ACC112 (cell line): ENCODE data around the gene R3HDM2.

Experiments
- H2AFZ ChIP-seq: fragments of 200-600 bp; sonication (generic); one replicate; pipeline ENCODE4 v1.6.0; 2017; ENCODE audit warnings: antibody characterized with exemption, low read length; ENCODE audit not compliant: unreplicated experiment
- H3K27ac ChIP-seq: fragments of 200-600 bp; sonication (generic); 2 replicates; pipeline ENCODE4 v1.5.1; 2014; ENCODE audit warnings: low read depth, mild to moderate bottlenecking, antibody characterized with exemption, low read length, moderate library complexity
- H3K27me3 ChIP-seq: fragments of 200-600 bp; sonication (generic); 2 replicates; pipeline ENCODE4 v1.6.1; 2014; ENCODE audit warnings: mild to moderate bottlenecking, antibody characterized with exemption, low read length, moderate library complexity, mixed read lengths; ENCODE audit not compliant: insufficient read depth
- H3K36me3 ChIP-seq: fragments of 200-600 bp; sonication (generic); 2 replicates; pipeline ENCODE4 v1.6.1; 2016; ENCODE audit warnings: mild to moderate bottlenecking, antibody characterized with exemption, low read length, moderate library complexity, mixed read lengths; ENCODE audit not compliant: insufficient read depth
- H3K4me1 ChIP-seq: fragments of 200-600 bp; sonication (generic); one replicate; pipeline ENCODE4 v1.6.1; 2016; ENCODE audit warnings: low read length, mixed read lengths; ENCODE audit not compliant: insufficient read depth, unreplicated experiment, control insufficient read depth
- H3K4me3 ChIP-seq: fragments of 200-600 bp; sonication (generic); 2 replicates; pipeline ENCODE4 v1.5.1; 2014; ENCODE audit warnings: mild to moderate bottlenecking, low read depth, low read length
- H3K79me2 ChIP-seq: fragments of 200-600 bp; sonication (generic); one replicate; pipeline ENCODE4 v1.6.0; 2016; ENCODE audit warnings: low read length; ENCODE audit not compliant: control insufficient read depth, unreplicated experiment, insufficient read depth

R3HDM2 gene

GRCh38 chr12:57430931-57431566 lies at the start of gene R3HDM2:
R3HDM2 (minus strand) TSS chr12:57431043; CDS start chr12:57310428, 120,615 bp downstream.
- Histone ChIP-seq H2AFZ (peak within 1 kb of the TSS; percentile 90), H3K36me3 (no peaks in the 10 kb centered on the region), H3K79me2 (peaks cover 28% of the 10 kb centered on the region), H3K4me3 (peak within 1 kb of the TSS; percentile 89), H3K27me3 (no peaks in the 10 kb centered on the region), H3K4me1 (peaks cover 9% of the 10 kb centered on the region), H3K27ac (peak within 1 kb of the TSS; percentile 69)

- Histone ChIP-seq H2AFZ (no peak within 1 kb of the TSS), H3K36me3 (no peaks in the 10 kb centered on the region), H3K4me1 (peaks cover 9% of the 10 kb centered on the region), H3K27ac (no peak within 1 kb of the TSS), H3K27me3 (peaks cover 40% of the 10 kb centered on the region), H3K4me3 (no peak within 1 kb of the TSS), H3K79me2 (no peaks in the 10 kb centered on the region)
Observed at GRCh38 chr12:57479376-57480115, 48.7 kb upstream of the R3HDM2 start, which contains the start of gene ARHGAP9. ARHGAP9 (minus strand) TSS chr12:57479866; CDS start chr12:57479406, 460 bp downstream.

DNA sequence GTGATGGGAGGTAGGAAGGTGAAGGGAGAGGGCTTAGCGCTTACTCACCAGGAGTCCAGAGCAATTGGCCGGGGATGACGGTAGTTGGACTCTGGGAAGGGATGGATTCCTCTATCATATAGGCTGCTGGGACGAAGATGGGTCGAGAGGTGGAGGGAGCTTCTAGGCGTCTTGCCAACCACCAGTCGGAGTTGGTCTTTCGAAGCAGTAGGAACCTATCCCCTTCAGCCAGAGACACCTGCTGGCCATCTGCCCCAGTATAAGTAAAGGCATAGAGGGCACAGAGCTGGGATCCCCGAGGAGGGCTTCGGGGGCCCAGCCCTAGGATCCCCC lies 48.2 kb upstream of the R3HDM2 start:
- Histone ChIP-seq H3K4me1 (peaks cover 9% of the 10 kb centered on the region), H3K79me2 (no peaks in the 10 kb centered on the region), H3K36me3 (no peaks in the 10 kb centered on the region), H3K27me3 (peaks cover 45% of the 10 kb centered on the region), H3K27ac (no peak overlapping the region), H3K4me3 (no peak overlapping the region), H2AFZ (no peak overlapping the region)

DNA sequence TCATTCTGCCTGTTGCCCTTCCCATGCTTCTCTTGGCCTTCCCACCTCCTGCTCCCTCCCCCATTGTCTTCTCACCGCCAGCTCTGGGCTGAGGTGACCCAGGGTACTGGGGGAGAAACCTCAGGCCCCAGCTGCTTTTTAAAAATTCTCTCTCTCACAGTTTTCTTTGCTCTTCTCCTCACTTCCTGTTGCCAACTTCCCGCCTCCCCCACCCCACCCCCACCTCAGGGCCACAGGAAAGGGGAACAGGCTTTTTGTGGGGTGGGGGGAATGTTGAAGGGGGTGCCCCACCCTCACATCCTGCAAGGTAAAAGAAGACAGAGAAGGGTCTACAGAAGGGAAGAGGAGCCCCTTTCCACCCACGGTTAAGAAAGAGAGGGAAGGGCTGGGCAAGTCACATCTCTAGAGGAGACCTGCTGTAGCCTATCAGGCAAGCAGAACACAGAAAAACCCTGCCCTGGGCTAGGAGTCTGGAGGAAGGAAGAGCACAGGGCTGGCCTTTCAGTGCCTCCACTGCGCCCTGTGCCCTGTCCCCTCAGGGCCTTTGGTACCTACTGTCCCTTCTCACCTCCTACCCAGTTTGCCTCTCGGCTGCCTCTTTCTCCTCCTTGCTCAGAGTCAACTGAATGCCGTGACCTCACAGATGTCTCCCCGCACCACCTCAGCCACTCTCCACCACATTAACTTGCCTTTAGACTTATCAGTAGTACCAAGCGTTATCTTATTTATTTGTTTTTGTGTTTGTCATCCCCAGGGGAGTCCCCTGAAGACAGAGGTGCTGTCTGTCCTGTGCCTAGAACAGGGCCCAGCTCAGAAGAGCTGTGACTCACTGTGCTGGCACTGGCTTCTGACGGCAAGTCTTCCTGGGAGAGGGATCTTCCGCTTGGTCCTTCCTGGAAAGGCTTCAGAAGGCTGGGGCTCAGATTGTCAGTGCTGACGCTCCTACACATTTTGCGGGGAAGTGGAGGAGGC lies 47.2 kb upstream of the R3HDM2 start:
- Histone ChIP-seq H3K36me3 (no peaks in the 10 kb centered on the region), H3K79me2 (no peaks in the 10 kb centered on the region), H3K27ac (no peak overlapping the region), H3K4me1 (peaks cover 9% of the 10 kb centered on the region), H2AFZ (no peak overlapping the region), H3K4me3 (no peak overlapping the region), H3K27me3 (peaks cover 54% of the 10 kb centered on the region)

GRCh38 chr12:57476993-57477709 lies 46.3 kb upstream of the R3HDM2 start:
- H3K4me3 ChIP-seq: no peak overlapping the region
- H3K36me3 ChIP-seq: no peaks in the 10 kb centered on the region
- no peak overlapping the region for H3K27ac ChIP-seq
- no peak overlapping the region for H2AFZ ChIP-seq
- peaks cover 9% of the 10 kb centered on the region for H3K4me1 ChIP-seq
- H3K79me2 ChIP-seq: no peaks in the 10 kb centered on the region
- peaks cover 62% of the 10 kb centered on the region for H3K27me3 ChIP-seq

DNA sequence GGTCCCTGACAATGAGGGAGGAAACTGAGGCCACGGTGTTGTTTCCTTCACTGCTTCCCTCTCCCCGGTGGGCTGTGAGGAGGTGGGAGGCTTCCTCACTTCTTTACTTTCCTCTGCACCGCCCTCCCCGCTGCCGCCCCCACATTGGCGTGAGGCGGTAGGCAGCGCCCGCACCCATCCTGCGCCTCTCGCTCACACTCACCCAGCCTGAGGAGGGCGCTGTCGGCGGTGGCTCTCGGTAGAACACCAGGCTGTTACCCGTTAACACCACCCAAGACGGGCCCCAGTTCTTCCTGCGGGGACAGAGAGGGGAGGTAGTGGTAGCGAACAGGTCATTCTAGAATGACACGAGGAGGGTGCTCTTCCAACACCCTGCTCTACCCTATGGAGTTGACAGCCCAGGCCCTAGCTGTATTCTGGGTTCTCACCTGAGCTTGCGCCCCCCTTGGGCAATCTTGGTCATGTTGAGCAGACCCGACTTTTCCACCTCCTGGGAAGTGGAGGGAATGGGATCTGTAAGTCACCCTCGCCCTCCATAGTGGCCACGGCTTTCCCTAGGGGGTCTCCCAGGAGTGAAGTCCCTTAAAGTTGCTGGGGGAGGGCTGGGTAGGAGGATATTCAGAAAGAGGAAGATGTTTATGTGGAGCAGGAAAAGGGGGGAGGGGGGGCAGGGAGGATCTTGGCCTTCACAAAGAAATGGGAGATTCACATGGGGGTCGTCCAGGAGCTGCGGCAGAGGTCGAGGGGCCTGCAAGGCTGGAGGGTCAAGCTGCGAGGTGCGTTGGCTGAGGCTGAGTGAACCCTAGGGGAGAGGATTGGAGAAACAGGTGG lies 45.5 kb upstream of the R3HDM2 start:
- no peaks in the 10 kb centered on the region for H3K36me3 ChIP-seq
- peaks cover 68% of the 10 kb centered on the region for H3K27me3 ChIP-seq
- peaks cover 9% of the 10 kb centered on the region for H3K4me1 ChIP-seq
- no peak overlapping the region for H3K27ac ChIP-seq
- no peaks in the 10 kb centered on the region for H3K79me2 ChIP-seq
- peak overlapping the region; percentile 61 for H3K4me3 ChIP-seq
- no peak overlapping the region for H2AFZ ChIP-seq

DNA sequence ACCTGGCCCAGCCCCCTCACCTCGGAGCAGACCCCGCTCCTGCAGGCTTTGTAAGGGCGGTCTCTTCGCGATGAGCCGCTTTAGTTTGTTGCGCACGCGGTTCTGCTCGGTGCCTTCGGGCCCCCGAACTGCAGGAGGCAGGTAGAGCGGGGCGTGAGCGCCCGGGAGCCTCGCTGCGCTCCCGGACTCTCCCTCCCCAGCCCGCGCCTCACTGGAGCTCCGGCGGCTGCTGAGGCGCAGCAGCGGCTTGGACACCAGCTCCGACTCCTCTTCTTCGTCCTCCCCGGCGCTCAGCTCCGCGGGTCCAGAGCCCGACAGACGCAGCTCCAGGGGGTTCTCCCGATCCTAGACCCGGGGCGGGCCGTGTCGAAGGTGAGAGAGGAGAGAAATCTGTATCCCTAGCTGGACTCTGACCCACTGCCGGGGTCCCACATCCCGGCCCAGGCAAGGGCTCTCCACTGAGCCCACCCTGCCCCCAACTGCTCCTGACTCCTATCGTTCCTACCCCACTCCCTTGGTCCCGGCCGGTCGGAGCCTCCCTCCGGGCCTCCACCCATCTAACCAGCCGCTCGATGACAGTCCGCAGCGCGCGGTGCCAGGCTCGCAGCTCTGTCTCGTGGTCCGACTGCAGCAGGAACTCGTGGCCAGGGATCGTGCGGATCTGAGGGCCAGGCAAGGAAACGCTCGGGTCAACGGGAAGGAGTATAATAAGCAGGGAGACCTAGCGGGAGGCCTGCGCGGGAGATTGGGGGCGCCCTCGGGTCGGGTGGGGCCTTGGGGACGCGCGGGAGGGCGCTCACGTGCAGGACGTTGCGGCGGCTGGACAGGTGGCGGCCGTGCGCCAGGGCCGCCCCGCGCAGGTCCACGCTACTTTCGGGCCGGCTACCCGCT lies 44.7 kb upstream of the R3HDM2 start:
- Histone ChIP-seq H3K4me1 (peaks cover 9% of the 10 kb centered on the region), H3K4me3 (peak overlapping the region; percentile 61), H3K36me3 (no peaks in the 10 kb centered on the region), H3K27me3 (peaks cover 69% of the 10 kb centered on the region), H3K27ac (no peak overlapping the region), H2AFZ (no peak overlapping the region), H3K79me2 (no peaks in the 10 kb centered on the region)

DNA sequence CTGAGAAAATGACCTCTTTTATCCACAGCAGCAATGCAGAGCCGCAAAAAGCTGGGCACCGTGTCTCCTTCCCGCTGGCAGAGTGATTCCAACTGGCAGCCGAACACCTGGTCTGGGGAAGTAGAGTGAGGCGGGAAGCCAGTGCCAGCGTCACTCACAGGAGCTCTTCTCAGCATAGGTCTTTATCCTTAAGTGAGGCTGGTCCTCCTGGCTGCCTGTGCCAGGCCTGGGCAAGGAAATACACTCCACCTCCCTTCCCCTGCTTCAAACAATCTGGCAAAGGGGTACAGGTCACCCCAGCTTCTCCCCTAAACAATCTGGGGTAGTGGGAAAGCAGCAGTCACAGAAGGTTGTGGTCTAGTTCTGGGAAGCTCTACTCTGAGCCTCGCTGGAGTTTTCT lies 44.0 kb upstream of the R3HDM2 start:
- Histone ChIP-seq H3K4me3 (peak overlapping the region; percentile 61; the same call in 1 of the 2 replicates), H3K79me2 (no peaks in the 10 kb centered on the region), H3K4me1 (peaks cover 9% of the 10 kb centered on the region), H3K27me3 (peaks cover 73% of the 10 kb centered on the region), H2AFZ (no peak overlapping the region), H3K27ac (no peak overlapping the region), H3K36me3 (no peaks in the 10 kb centered on the region)

- H3K4me1 ChIP-seq: peaks cover 9% of the 10 kb centered on the region
- H2AFZ ChIP-seq: no peak overlapping the region
- no peaks in the 10 kb centered on the region for H3K36me3 ChIP-seq
- peaks cover 78% of the 10 kb centered on the region for H3K27me3 ChIP-seq
- no peaks in the 10 kb centered on the region for H3K79me2 ChIP-seq
- no peak overlapping the region for H3K4me3 ChIP-seq
- H3K27ac ChIP-seq: no peak overlapping the region
Observed at GRCh38 chr12:57474430-57474829, 43.6 kb upstream of the R3HDM2 start.
